ENCODE results near the gene PLXNA4. TPM values are rescaled to one million over a fixed set of nuclear protein-coding genes. Genes with fewer than 3 reads are reported as not detected.

The PLXNA4 gene
- total and polyA plus RNA-seq, 9 of the 15 experiments (the other 6 are each of a cell fraction or from before 2014, with no cell fraction given) = under 0.01 to 0.09 TPM; not detected in 7

DNA sequence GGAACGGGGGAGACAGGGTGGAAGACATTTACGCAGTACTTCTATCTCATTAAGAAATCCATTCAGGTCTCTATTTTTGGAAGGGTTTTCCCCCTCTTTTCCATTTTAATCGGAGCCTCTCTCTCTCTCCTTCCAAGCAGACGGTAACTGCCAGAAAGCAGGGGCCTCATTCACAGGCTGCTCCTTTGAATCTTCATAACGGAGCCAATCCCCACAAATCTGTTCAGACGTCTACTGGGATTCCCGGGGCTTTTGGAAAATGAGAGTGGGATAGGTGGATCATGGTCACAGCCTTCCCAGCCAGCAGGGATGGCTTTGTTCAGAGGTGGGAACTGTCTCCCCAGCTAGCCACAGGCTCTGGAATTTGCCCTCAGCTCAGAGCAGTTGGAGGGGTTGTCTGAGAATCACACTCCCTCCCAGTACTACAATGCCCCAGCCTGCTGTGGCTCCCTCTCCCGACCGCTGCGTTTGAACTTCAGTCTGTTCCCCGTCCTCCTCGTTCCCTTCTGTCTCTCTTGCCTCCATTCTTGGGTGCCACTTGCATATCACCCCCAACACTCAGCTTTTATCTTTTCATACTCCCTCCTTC is 413.6 kb downstream of the PLXNA4 start:
- WGBS (ENCODE audit: insufficient coverage, low coverage, missing lambda C conversion rate) = under 1% methylated on average over 12 of the region's 12 CpGs

More for the DNA sequence above, 413.6 kb downstream of the PLXNA4 start:
- H4K20me1 ChIP-seq (replicated peaks; ENCODE audit: control insufficient read depth, insufficient read depth, low read length) = peaks cover 27% of the 10 kb centered on the region
- no peak overlapping the region for H3K4me2 ChIP-seq (ENCODE audit: insufficient read depth, low read length)
- CTCF ChIA-PET (ENCODE audit: low intra/inter-chr PET ratio) = no interaction called here
- no peak overlapping the region for H2AFZ ChIP-seq (ENCODE audit: low read depth, low read length)
- H3K27ac ChIP-seq (ENCODE audit: extremely low read depth, low read depth, low read length) = no peak overlapping the region
- DNase-seq (ENCODE audit: extremely low read depth in 1 of 4, low spot score in 3 of 4) = no peak
- in situ Hi-C loops (cut with MboI) (no loop called here), intact Hi-C loops (cut with micrococcal nuclease) (no loop called here)
- ATAC-seq = no peak; the same call in 2 of the 3 replicates
- POLR2A ChIA-PET = interaction anchor here (0.6 kb wide), 1 partner anchor 238 kb away, joined by 3 read pairs; no protein-coding TSS in a partner anchor
- no peaks in the 10 kb centered on the region for H3K9me1 ChIP-seq (ENCODE audit: control insufficient read depth, insufficient read depth, low read length)
- TF ChIP-seq ZNF232 (CRISPR knock-in tag; IDR thresholded peaks at IDR 0.05) (no peak), SMAD3 (CRISPR knock-in tag; conservative IDR thresholded peaks at IDR 0.05) (no peak), ZKSCAN8 (CRISPR knock-in tag; IDR thresholded peaks at IDR 0.05) (no peak), EP300 (IDR thresholded peaks at IDR 0.05; ENCODE audit: low read length) (no peak), KHSRP (IDR thresholded peaks at IDR 0.05) (no peak)
- TF ChIP-seq, protein P1, sequence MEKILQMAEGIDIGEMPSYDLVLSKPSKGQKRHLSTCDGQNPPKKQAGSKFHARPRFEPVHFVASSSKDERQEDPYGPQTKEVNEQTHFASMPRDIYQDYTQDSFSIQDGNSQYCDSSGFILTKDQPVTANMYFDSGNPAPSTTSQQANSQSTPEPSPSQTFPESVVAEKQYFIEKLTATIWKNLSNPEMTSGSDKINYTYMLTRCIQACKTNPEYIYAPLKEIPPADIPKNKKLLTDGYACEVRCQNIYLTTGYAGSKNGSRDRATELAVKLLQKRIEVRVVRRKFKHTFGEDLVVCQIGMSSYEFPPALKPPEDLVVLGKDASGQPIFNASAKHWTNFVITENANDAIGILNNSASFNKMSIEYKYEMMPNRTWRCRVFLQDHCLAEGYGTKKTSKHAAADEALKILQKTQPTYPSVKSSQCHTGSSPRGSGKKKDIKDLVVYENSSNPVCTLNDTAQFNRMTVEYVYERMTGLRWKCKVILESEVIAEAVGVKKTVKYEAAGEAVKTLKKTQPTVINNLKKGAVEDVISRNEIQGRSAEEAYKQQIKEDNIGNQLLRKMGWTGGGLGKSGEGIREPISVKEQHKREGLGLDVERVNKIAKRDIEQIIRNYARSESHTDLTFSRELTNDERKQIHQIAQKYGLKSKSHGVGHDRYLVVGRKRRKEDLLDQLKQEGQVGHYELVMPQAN (IDR thresholded peaks at IDR 0.05; ENCODE audit: borderline replicate concordance) = no peak
- no peak overlapping the region for H3K9ac ChIP-seq (ENCODE audit: insufficient read depth in 1 of 2, low read depth in 2 of 2, low read length in 2 of 2)
- no peaks in the 10 kb centered on the region for H3K79me2 ChIP-seq (ENCODE audit: control insufficient read depth, insufficient read depth, low read length)
- H3K4me1 ChIP-seq (replicated peaks in 1 of 2; ENCODE audit: control insufficient read depth in 2 of 2, insufficient read depth in 2 of 2, low read length in 2 of 2) = peaks cover 6 to 11% of the 10 kb centered on the region in 2 experiments; a peak in 4 of 5 replicates
- no TSS peak for BruUV-seq (replicated peaks)
- no peak for FAIRE-seq
- peaks cover 15 to 74% of the 10 kb centered on the region in 2 experiments; a peak in 4 of 5 replicates for H3K27me3 ChIP-seq (ENCODE audit: control insufficient read depth in 2 of 2, insufficient read depth in 2 of 2, low read length in 2 of 2)
- no peaks in the 10 kb centered on the region for H3K9me3 ChIP-seq (replicated peaks; ENCODE audit: control insufficient read depth, insufficient read depth, low read depth, low read length)
- no peak overlapping the region for H3K4me3 ChIP-seq
- H3K36me3 ChIP-seq (ENCODE audit: control insufficient read depth, insufficient read depth, low read length) = no peaks in the 10 kb centered on the region
